HG02623 (cell line): ENCODE measurements around the gene ACBD6.
"Not testable (repeated sequence)": the region's sequence is repeated elsewhere in the genome, so short reads cannot be mapped to it uniquely, and the experiment has no call there.

Source experiments
- ATAC-seq: cut with Tn5 transposase; IDR thresholded peaks from one replicate; pipeline ENCODE4 v1.9.1; 2021; ENCODE audit warnings: moderate library complexity; ENCODE audit not compliant: unreplicated experiment

ACBD6 gene

GRCh38 chr1:180494370-180494769 is 8.0 kb downstream of the ACBD6 start:
- no peak for ATAC-seq

DNA sequence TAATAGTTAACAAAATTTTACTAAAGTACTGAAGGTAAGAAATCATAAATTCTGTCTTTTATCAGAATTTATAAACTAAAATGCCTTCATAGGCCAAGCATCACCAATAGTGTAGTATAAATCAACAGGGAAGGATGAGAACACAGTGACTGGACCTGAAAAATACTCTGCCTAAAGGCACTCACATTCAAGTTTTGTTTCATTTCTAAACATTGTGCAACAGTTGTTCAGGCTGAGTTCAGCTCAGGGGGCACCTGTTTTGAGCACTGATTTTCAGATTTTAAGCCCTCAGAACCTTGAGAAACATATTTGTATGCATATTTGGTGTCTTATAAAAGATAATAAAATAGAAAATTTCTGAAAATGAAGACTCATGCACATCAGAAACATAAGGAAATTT is 12.4 kb downstream of the ACBD6 start:
- ATAC-seq: no peak

DNA sequence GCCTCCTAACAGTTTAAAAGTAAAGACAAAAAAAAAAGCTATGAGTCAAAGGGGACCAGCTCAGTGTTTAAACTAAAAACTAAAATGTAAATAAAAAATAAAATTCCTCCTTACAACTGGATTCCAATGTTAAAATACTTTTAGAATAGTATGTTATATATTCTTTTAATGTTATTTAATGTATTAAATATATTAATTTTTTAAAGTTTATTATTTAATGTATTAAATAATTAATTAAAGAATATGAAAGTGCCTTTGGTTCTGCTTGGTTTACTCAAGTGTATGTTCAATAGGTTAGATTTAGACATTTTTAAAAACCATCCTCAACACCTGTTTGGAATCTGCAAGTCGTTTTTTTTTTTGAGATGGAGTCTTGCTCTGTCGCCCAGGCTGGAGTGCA is 13.1 kb downstream of the ACBD6 start:
- ATAC-seq: no peak

DNA sequence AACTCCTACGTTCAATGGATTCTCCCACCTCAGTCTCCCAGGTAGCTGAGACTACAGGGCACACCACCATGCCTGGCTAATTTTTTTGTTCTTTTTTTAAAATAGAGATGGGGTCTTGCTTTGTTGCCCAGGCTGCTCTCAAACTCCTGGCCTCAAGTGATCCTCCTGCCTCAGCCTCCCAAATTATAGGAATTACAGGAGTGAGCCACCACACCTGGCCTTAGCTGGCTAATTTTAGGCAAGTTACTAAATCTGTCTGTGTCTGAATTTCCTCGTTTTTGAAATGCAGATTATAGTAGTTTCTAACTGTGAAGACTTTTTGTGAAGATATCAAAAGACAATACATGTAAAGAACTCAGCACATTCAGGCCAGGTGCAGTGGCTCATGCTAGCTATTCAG is 13.7 kb downstream of the ACBD6 start:
- no peak for ATAC-seq

DNA sequence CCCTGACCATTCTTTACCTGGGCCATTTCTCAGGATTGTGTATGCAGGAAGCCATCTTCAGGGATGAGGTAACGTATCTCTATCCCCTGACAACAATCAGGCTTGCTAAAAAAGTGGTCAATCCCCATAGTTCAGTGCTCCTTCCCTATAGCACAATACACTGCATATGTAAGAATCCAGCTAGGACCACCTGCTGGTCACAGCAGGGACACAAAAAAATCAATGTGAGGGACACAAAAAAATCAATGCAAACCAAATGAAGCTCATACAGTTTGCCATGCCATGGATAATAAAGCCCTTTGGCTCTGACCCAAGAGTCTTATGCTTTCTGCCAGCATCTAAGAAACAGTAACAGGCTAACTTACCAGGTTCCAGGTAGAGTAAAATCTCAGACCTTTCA is 16.3 kb downstream of the ACBD6 start:
- ATAC-seq: no peak

- ATAC-seq: no peak
Measured at GRCh38 chr1:180484490-180484889, 17.9 kb downstream of the ACBD6 start.

DNA sequence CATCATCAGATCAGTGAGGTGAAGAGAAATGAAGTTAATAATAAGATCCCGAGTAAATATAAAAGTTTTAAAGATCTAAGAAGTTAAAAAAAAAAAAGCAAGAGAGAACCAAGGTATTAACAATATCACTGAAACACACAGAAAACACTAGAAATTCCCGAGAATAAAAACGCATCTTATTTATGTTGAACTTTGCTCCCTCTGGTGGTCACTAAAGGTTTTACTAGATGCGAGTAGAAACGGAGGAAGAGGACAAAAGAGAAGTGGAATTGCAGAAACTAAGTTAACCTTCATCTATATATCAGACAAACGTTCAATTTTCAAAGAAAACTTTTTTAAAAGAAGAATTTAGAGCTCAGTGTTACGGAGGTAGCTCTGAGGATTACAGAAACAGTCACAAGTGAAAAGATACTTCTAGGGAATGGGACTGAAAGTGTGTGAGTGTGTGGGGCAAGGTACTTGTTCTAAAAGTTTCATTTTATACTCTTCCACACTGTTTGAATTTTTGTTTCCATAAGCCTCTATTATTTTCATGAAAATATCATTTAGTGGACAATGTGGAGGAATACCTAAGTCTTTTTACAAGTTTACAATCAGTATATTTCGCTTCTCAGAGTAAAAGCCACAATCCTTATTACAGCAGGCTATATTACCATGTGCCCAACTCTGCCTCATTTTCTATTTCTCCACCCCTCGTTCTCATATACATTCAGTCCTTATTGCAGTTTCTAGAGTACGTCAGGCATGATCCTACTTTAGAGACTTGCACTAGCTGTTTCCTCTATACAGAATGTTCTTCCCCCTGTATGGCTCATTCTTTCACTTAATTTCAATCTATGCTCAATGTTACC is 19.7 kb downstream of the ACBD6 start:
- ATAC-seq: no peak

DNA sequence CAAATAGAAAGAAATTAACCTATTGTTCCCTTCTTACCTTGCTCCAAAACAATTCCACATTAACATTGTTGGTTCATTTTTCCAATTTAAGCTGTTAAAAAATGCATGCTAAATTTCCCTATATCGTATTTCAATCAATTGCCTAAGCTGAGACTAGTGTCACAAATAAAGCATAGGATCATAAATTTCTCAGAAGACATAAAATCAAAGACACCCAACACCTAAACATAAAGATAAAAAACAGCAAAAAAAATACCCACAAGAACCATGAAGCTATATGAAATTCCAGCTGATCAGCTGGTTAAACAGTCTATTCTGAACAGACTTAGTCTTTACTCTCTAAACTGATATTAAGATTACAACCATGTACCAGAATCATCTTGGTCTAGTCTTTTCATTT is 32.3 kb downstream of the ACBD6 start:
- no peak for ATAC-seq

- ATAC-seq: no peak
Measured at GRCh38 chr1:180468311-180468710, 34.1 kb downstream of the ACBD6 start.

DNA sequence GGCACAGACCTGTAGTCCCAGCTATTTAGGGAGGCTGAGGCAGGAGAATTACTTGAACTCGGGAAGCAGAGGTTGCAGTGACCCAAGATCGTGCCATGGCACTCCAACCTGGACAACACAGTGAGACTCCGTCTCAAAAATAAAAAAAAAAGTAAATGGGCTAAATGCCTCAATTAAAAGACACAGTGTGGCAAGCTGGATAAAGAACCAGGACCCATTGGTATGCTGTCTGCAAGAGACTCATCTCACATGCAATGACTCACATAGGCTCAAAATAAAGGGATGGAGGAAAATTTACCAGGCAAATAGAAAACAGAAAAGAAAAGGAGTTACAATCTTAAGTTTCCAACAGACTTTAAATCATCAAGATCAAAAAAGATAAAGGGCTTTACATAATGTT is 40.3 kb downstream of the ACBD6 start:
- ATAC-seq: no peak

DNA sequence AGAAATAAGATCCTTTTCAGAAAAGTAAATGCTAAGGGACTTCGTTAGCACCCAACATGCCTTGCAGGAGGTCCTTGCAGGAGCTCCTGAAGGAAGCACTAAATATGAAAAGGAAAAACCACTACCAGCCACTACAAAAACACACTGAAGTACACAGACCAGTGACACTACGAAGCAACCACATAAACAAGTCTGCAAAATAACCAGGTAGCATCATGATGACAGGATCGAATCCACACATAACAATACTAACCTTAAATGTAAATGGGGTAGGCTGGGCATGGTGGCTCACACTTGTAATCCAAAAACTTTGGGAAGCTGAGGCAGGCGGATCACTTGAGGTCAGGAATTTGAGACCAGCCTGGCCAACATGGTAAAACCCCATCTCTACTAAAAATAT is 40.7 kb downstream of the ACBD6 start:
- not testable (repeated sequence) for ATAC-seq

- no peak for ATAC-seq
Measured at GRCh38 chr1:180458807-180459206, 43.6 kb downstream of the ACBD6 start.

GRCh38 chr1:180456191-180456590 is 46.2 kb downstream of the ACBD6 start:
- no peak for ATAC-seq

DNA sequence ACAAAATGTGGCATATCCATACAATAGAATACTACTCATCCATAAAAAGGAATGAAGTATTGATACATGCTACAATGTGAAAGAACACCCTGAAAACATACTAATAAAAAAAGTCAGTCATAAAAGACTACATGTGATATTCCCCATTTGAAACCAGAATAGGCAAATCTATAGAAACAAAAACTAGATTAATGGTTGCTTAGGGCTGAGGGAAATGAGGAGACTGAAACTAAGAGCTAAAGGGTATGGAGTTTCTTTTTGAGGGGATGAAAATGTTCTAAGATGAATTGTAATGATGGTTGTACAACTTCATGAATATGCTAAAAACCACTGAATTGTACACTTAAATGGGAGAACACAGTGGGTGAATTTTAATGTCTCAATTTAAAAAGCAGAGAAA is 50.9 kb downstream of the ACBD6 start:
- no peak for ATAC-seq

- no peak for ATAC-seq
Measured at GRCh38 chr1:180444522-180444921, 57.9 kb downstream of the ACBD6 start.

DNA sequence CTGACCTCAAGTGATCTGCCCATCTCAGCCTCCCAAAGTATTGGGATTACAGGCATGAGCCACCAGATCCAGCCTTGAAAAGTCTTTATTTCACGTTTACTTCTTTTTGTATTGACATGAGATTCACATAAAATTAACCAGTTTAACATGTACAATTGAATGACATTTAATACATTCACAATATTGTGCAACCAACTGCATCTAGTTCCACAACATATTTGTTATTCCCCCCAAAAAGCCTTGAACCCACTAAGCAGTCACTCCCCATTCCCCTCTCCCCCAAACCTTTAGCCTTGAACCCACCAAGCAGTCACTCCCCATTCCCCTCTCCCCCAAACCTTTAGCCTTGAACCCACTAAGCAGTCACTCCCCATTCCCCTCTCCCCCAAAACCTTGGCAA is 62.0 kb downstream of the ACBD6 start:
- no peak for ATAC-seq

- no peak for ATAC-seq
Measured at GRCh38 chr1:180435566-180435965, 66.8 kb downstream of the ACBD6 start.

DNA sequence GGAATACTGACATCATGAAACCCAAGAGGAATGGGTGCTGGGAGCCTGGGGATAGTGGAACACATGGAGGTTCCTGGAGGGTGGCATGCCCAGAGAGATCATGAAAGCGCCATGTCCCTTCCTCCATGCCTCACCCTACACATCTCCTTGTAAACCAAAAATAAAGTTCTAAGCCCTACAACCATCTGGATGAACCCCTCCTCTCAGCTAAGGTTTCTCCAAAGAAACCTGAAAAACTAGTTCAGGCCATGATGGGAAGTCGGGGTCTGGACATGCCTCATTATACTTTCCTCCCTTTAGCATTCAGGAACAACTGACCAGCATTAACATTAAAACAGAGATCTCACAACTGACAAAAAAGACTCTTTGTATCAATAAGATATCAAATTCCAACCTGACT is 68.5 kb downstream of the ACBD6 start:
- ATAC-seq: no peak

GRCh38 chr1:180431683-180432082 is 70.7 kb downstream of the ACBD6 start:
- no peak for ATAC-seq

DNA sequence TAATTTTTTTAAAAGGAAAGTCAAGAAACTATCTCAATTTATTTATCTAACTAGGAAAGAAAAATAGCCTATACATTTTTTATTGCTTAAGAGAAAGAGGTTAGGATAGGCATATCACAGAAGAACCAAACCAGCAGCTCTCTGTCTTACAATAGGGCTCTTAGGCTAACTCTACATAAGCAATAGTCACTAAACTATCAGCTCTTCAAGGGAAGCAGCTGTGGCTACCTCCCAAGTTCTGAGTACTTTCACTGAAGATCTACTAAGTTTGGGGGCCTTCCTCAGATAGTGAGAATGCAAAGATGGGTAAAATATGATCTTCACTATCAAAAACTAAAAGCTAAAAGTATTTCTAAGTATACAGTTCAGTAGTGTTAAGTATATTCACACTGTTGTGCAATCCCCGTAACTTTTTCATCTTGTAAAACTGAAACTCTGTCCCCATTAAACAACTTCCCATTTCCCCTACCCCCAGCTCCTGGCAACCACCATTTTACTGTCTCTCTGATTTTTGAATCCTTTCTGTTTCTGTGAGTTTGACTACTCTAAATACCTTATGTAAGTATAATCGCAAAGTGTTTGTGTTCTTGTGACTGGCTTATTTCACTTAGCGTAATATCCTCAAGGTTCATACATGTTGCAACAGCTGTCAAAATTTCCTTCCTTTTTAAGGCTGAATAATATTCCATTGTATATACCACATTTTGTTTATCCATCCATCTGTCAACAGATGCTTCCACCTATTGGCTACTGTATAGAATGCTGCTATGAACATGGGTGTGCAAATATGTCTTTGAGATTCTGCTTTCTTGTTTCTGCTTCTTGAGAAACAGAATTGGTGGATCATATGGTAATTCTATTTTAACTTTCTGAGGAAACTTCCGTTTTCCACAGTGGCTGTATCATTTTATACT is 73.3 kb downstream of the ACBD6 start:
- ATAC-seq: no peak

- ATAC-seq: no peak
Measured at GRCh38 chr1:180425952-180426351, 76.4 kb downstream of the ACBD6 start.

- ATAC-seq: no peak
Measured at GRCh38 chr1:180424848-180425457, 77.4 kb downstream of the ACBD6 start.
